ENCODE measurements around the gene KRTAP10-3. TPM values are rescaled to one million over a fixed set of nuclear protein-coding genes. Genes with fewer than 3 reads are reported as not detected.

KRTAP10-3 gene
- total RNA-seq, 1 donor from 2014 or later, result not detected

GRCh38 chr21:44527983-44528633 lies 30.5 kb downstream of the KRTAP10-3 start:
- H3K27me3 Mint-ChIP-seq (ENCODE audit: low read depth, unreplicated experiment), result peaks cover 39% of the 10 kb centered on the region
- H3K4me1 Mint-ChIP-seq (ENCODE audit: low read depth, unreplicated experiment), result no peaks in the 10 kb centered on the region
- no peak overlapping the region for H3K4me3 Mint-ChIP-seq (ENCODE audit: unreplicated experiment)
- Histone ChIP-seq H3K4me2 (ENCODE audit: low read length) (no peak overlapping the region), H3K4me1 (ENCODE audit: insufficient read depth, low read length) (no peaks in the 10 kb centered on the region), H3K4me3 (ENCODE audit: insufficient read depth, low read depth, low read length) (no peak overlapping the region), H3K36me3 (ENCODE audit: insufficient read depth, low read length) (no peaks in the 10 kb centered on the region), H3K27me3 (ENCODE audit: insufficient read depth, low read length) (no peaks in the 10 kb centered on the region), H2AFZ (ENCODE audit: low read depth, low read length) (no peak overlapping the region), H3K27ac (ENCODE audit: low read depth, low read length) (no peak overlapping the region), H3K9me3 (ENCODE audit: insufficient read depth, low read depth, low read length) (peaks cover 14% of the 10 kb centered on the region), H4K20me1 (ENCODE audit: insufficient read depth, low read length) (no peaks in the 10 kb centered on the region), H3K9ac (ENCODE audit: low read length) (no peak overlapping the region), H3K79me2 (ENCODE audit: insufficient read depth, low read length) (no peaks in the 10 kb centered on the region)
- no peak for TF ChIP-seq EZH2 (IDR thresholded peaks at IDR 0.05; ENCODE audit: insufficient read depth, low read length)
- TF ChIP-seq, protein P1, sequence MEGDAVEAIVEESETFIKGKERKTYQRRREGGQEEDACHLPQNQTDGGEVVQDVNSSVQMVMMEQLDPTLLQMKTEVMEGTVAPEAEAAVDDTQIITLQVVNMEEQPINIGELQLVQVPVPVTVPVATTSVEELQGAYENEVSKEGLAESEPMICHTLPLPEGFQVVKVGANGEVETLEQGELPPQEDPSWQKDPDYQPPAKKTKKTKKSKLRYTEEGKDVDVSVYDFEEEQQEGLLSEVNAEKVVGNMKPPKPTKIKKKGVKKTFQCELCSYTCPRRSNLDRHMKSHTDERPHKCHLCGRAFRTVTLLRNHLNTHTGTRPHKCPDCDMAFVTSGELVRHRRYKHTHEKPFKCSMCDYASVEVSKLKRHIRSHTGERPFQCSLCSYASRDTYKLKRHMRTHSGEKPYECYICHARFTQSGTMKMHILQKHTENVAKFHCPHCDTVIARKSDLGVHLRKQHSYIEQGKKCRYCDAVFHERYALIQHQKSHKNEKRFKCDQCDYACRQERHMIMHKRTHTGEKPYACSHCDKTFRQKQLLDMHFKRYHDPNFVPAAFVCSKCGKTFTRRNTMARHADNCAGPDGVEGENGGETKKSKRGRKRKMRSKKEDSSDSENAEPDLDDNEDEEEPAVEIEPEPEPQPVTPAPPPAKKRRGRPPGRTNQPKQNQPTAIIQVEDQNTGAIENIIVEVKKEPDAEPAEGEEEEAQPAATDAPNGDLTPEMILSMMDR (IDR thresholded peaks at IDR 0.05; ENCODE audit: insufficient read depth, low read depth, low read length), result no peak
- DNase-seq (ENCODE audit: low read depth) (no peak), FAIRE-seq (no peak)
- H3K27ac Mint-ChIP-seq (ENCODE audit: unreplicated experiment), result no peak overlapping the region
- H3K9me3 Mint-ChIP-seq (ENCODE audit: unreplicated experiment), result peaks cover 11% of the 10 kb centered on the region
- H3K36me3 Mint-ChIP-seq (ENCODE audit: low read depth, unreplicated experiment), result no peaks in the 10 kb centered on the region

GRCh38 chr21:44527156-44527982 lies 31.2 kb downstream of the KRTAP10-3 start:
- no peaks in the 10 kb centered on the region for H3K27me3 ChIP-seq (ENCODE audit: insufficient read depth, low read length)
- H3K4me2 ChIP-seq (ENCODE audit: low read length), result no peak overlapping the region
- H3K4me3 ChIP-seq (ENCODE audit: insufficient read depth, low read depth, low read length), result no peak overlapping the region
- no peak overlapping the region for H3K27ac ChIP-seq (ENCODE audit: low read depth, low read length)
- Mint-ChIP-seq H3K27ac (ENCODE audit: unreplicated experiment) (no peak overlapping the region), H3K27me3 (ENCODE audit: low read depth, unreplicated experiment) (peaks cover 39% of the 10 kb centered on the region), H3K4me3 (ENCODE audit: unreplicated experiment) (no peak overlapping the region), H3K9me3 (ENCODE audit: unreplicated experiment) (peaks cover 11% of the 10 kb centered on the region), H3K36me3 (ENCODE audit: low read depth, unreplicated experiment) (no peaks in the 10 kb centered on the region), H3K4me1 (ENCODE audit: low read depth, unreplicated experiment) (no peaks in the 10 kb centered on the region)
- FAIRE-seq, result no peak
- no peak overlapping the region for H2AFZ ChIP-seq (ENCODE audit: low read depth, low read length)
- no peaks in the 10 kb centered on the region for H3K79me2 ChIP-seq (ENCODE audit: insufficient read depth, low read length)
- TF ChIP-seq, protein P1 (IDR thresholded peaks at IDR 0.05; ENCODE audit: insufficient read depth, low read depth, low read length), result no peak
- no peak for TF ChIP-seq EZH2 (IDR thresholded peaks at IDR 0.05; ENCODE audit: insufficient read depth, low read length)
- no peak overlapping the region for H3K9ac ChIP-seq (ENCODE audit: low read length)
- H3K4me1 ChIP-seq (ENCODE audit: insufficient read depth, low read length), result no peaks in the 10 kb centered on the region
- DNase-seq (ENCODE audit: low read depth), result no peak
- peaks cover 19% of the 10 kb centered on the region for H3K9me3 ChIP-seq (ENCODE audit: insufficient read depth, low read depth, low read length)
- no peaks in the 10 kb centered on the region for H4K20me1 ChIP-seq (ENCODE audit: insufficient read depth, low read length)
- H3K36me3 ChIP-seq (ENCODE audit: insufficient read depth, low read length), result no peaks in the 10 kb centered on the region

Data from astrocyte (in vitro differentiated cells and primary cell).